D721Med (cell line): Measurements from ENCODE around the gene DLG5.
A peak's percentile ranks its signal among the peaks of the same experiment; 100 is the strongest.

Experiments
- DNase-seq: peaks from one replicate; pipeline ENCODE4 v3.0.0; 2011; ENCODE audit warnings: low spot score; ENCODE audit not compliant: insufficient read length
- FAIRE-seq: peaks from 2 replicates; lab custom pipeline; 2011; peaks lifted over from hg19 to GRCh38; lab: Jason Lieb, UNC
- TF ChIP-seq, protein P1 (sequence below): IDR thresholded peaks from 2 replicates; pipeline ENCODE4 v1.5.1; 2012; ENCODE audit warnings: mild to moderate bottlenecking, control low read depth; ENCODE audit not compliant: insufficient read depth; ENCODE audit errors: missing control alignments

DLG5 gene

DNA sequence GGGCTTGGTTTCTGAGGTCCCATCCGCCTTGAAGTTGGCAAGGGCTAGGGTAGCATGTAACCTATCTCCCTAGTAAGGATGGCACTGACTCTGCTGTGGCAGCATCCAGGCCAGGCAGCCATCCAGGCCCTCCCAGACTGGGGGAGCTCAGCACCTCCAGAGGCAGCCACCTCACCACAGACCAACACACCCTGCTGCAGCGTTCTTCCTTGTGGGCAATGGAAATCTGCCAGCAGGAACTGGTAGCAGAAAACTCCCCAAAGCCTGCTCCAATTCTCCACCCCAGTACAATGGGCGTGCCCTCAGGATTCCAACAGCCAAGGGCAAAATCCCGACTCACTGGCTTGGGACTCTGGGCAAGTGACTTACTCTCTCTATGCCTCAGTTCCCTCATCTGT lies 27.5 kb downstream of the DLG5 start:
- TF ChIP-seq, protein P1, sequence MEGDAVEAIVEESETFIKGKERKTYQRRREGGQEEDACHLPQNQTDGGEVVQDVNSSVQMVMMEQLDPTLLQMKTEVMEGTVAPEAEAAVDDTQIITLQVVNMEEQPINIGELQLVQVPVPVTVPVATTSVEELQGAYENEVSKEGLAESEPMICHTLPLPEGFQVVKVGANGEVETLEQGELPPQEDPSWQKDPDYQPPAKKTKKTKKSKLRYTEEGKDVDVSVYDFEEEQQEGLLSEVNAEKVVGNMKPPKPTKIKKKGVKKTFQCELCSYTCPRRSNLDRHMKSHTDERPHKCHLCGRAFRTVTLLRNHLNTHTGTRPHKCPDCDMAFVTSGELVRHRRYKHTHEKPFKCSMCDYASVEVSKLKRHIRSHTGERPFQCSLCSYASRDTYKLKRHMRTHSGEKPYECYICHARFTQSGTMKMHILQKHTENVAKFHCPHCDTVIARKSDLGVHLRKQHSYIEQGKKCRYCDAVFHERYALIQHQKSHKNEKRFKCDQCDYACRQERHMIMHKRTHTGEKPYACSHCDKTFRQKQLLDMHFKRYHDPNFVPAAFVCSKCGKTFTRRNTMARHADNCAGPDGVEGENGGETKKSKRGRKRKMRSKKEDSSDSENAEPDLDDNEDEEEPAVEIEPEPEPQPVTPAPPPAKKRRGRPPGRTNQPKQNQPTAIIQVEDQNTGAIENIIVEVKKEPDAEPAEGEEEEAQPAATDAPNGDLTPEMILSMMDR, result no peak
- DNase-seq (no peak), FAIRE-seq (no peak)

DNA sequence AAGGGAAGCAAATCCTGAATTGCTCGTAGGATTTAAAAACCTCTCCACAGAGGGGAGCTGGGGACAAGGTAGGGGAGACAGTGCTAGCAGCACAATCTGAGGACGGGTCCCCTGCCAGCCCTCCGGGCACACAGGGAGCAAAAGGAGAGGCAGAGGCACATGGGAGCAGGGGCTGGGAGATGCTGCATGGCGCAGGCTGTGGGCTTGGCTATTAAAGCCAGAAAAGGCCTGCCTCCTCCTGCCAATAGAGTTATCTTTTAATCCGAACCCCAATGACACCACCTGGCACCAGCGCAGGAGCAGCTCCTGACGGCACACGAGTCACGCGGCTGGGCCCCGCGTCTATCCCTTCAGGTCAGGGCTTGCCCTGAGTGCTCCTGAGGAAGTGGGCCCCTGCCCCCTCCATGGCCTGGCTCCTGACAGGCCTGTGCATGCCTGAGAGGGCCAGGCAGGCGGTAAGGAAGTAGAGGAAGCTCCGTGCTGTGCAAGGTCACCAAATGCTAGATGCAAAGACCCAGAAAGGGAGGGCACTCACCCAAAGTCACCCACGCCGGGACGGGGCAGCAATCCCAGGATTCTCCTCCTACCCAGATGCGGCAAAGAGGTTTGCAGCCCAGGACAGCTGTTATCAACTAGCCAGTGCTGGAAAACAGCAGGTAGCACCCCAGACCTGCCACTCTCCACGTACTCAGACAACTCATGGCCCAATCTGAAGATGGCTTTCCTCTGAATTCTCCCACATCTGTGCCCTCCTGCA lies 28.1 kb downstream of the DLG5 start:
- FAIRE-seq (no peak), DNase-seq (peak; percentile 33)
- TF ChIP-seq, protein P1, result no peak

DNA sequence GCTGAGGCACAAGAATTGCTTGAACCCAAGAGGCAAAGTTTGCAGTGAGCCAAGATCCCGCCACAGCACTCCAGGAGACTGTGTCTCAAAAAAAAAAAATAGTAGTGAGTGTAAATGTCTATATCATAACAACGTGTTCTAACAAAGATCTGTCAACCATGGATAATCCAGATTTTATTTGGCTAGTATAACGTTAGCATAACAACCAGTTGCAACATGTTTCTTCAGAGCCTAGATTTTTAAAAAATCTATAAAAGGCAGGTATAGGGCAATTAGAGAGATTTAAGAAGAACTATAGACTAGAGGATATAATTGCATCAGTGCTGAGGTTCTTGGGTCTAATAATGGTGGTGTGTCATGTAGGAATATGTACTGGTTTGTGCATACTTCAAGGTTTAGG lies 30.5 kb downstream of the DLG5 start:
- TF ChIP-seq, protein P1, result no peak
- DNase-seq (no peak), FAIRE-seq (no peak)

DNA sequence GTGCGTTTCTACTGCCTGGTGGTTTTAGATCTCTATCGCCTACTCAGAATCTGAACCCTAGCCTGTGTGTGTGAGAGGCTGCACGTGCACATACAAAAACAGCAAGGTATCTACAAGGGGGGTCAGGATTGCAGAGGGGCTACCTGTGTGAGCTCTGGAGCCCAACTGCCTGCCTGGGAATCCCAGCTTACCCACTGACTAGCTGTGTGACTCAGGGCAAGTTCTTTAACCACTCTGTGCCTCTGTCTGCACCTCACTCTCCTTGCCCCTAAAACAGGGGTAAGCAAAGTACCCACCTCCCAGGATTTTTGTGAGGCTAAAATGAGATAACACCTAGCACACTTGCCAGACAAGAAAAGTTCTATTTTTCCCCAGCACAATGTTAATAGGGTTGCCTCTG lies 32.5 kb downstream of the DLG5 start:
- TF ChIP-seq, protein P1, result no peak
- FAIRE-seq (no peak), DNase-seq (no peak)

DNA sequence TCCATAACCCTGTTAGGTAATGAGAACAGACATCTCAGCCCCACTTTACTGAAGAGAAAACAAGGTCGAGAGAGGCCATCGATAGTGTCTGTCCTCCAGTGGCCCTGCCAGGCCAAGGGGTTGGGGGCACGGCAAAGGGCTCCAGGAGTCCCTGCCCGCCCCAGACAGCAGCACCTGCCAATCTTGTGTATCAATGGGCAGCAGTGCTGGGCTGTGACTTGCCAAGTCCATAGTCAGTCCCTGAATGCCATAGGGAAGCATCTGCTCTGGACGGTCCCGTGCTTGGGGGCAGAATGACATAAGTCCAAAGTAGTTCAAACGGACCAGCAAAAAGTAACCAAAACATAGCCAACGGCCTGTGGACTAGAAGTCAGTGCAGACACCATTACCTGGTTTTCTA lies 33.2 kb downstream of the DLG5 start:
- DNase-seq (no peak), FAIRE-seq (no peak)
- TF ChIP-seq, protein P1, result no peak

DNA sequence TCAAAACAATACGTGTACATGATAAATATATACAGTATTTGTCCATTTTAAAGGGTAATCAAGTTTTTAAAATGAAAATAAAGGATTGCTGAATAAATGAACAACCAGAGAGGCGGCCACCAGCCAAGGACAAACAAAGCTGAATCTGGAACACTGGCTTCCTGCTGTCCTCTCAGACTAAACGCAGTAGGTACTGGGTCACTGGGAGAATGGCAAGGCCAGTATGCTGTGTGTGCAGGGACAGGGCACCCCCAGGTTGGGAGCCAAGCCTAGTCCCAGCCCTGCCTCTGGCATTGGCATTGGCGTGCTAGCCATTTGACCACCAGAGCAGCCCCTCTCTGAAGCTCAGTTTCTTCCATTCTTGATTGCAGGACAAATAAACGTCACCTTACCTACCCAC lies 33.8 kb downstream of the DLG5 start:
- TF ChIP-seq, protein P1, result no peak
- FAIRE-seq, result no peak
- no peak for DNase-seq

DNA sequence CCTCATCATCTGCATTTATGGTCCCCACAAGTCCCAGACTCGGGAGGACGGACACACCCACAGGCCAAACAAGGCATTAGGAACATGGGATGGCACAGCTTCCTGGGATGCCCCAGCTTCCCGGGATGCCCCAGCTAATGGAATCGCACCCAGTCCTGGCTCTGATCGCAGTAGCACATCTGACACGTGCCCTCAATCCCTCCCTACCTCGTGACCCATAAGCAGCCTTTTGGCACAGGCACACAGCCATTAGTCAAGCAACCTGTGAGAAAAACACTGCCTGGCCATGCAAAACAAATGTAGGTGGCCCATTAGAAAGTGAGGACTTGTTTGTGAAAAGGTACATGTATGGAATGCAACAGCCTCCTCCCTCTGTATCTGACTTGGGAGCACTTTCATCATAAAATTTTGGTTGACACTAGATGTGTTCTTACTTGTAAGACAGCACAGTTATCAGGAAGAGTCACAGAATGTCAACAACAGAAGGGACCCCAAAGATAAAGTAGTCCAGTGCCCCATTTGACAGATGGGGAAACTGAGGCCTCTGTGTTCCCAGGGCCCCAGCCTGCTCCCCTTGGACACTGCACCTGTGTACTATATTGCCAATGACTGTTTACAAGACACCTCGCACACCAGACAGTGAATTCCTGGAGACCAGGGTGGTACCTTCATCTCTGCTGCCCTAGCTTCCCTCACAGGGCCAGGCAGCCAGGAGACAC lies 34.4 kb downstream of the DLG5 start:
- FAIRE-seq (no peak), DNase-seq (no peak)
- TF ChIP-seq, protein P1, result no peak
